HCT116 (cell line): ENCODE results near the gene C10orf95. TPM values are rescaled to one million over a fixed set of nuclear protein-coding genes. Genes with fewer than 3 reads are reported as not detected.
A peak's percentile ranks its signal among the peaks of the same experiment; 100 is the strongest.

Experiments
- ATAC-seq: fragments of 200-7000 bp; cut with Tn5 transposase; 2 replicates; pipeline ENCODE4 v1.9.1; 2020; ENCODE audit warnings: mild to moderate bottlenecking, moderate library complexity
- BruUV-seq: library from RNA; stranded (reverse); fragments of 400-500 nt; replicated peaks from 2 replicates; lab custom pipeline; 2021; lab: Mats Ljungman, UMichigan
- CTCF ChIA-PET: fragments of 300-600 bp; sonication (Branson Sonifier 250); formaldehyde crosslinking; loops from one replicate; lab custom pipeline; 2021; ENCODE audit warnings: antibody characterized with exemption; lab: Charles Lee
- POLR2A ChIA-PET: fragments of 300-600, 350-600 bp; sonication (Branson Sonifier 250); formaldehyde crosslinking; loops from one replicate; lab custom pipeline; 2021; ENCODE audit warnings: antibody characterized with exemption; lab: Charles Lee
- RAD21 ChIA-PET, 2 experiments: fragments of 300-600 bp; sonication (Branson Sonifier 250); formaldehyde crosslinking; loops; one replicate each; lab custom pipeline; 2023; ENCODE audit warnings: low total read pairs in 2 of 2; ENCODE audit not compliant: uncharacterized antibody in 2 of 2, unreplicated experiment in 2 of 2, low non-redundant PET in 1 of 2; lab: Charles Lee
- DNase-seq: peaks from one replicate; pipeline ENCODE4 v3.0.0-alpha.2; 2010; ENCODE audit warnings: low read depth, low spot score
- H2AFZ ChIP-seq: fragments of 200-600 bp; shearing (Covaris generic), sonication (generic); 2 replicates; pipeline ENCODE4 v1.6.1; 2017; ENCODE audit warnings: low read depth, mixed run types, mixed read lengths, antibody characterized with exemption, low read length; ENCODE audit not compliant: poor library complexity, severe bottlenecking
- H3K27ac ChIP-seq: 2 replicates; pipeline ENCODE4 v1.5.1; 2012; ENCODE audit warnings: low read depth, low read length
- H3K27me3 ChIP-seq: fragments of 200-600 bp; sonication (generic); 2 replicates; pipeline ENCODE4 v1.6.1; 2016; ENCODE audit warnings: mixed run types, low read length, mixed read lengths; ENCODE audit not compliant: insufficient read depth
- H3K36me3 ChIP-seq, 2 experiments: fragments of 200-500 bp in 1 of 2; fragments of 200-600 bp in 1 of 2; sonication (Bioruptor generic) in 1 of 2; sonication (generic) in 1 of 2; 2 replicates each; pipeline versions ENCODE4 v1.5.1 to v1.6.1; 2014 to 2016; ENCODE audit warnings: low read length in 2 of 2, inconsistent platforms in 1 of 2, mixed read lengths in 1 of 2, mixed run types in 1 of 2; ENCODE audit not compliant: insufficient read depth in 2 of 2, control insufficient read depth in 1 of 2
- H3K4me1 ChIP-seq, 2 experiments: fragments of 200-600 bp in 1 of 2; sonication (generic) in 1 of 2; 2 replicates each; pipeline versions ENCODE4 v1.5.1 to v1.6.1; 2012 to 2017; ENCODE audit warnings: low read length in 2 of 2, inconsistent platforms in 1 of 2, mild to moderate bottlenecking in 1 of 2, mixed read lengths in 1 of 2, mixed run types in 1 of 2, moderate library complexity in 1 of 2; ENCODE audit not compliant: insufficient read depth in 2 of 2, control insufficient read depth in 1 of 2
- H3K4me2 ChIP-seq: fragments of 200-600 bp; sonication (generic); 2 replicates; pipeline ENCODE4 v1.6.1; 2017; ENCODE audit warnings: mixed run types, low read length, mixed read lengths
- H3K4me3 ChIP-seq, 2 experiments: fragments of 200-600 bp in 1 of 2; sonication (generic) in 1 of 2; replicated peaks in 1 of 2; 2 replicates each; pipeline ENCODE4 v1.5.1; 2011 to 2016; ENCODE audit warnings: low read length in 2 of 2, control low read depth in 1 of 2, low read depth in 1 of 2, mild to moderate bottlenecking in 1 of 2, mixed read lengths in 1 of 2, mixed run types in 1 of 2
- H3K79me2 ChIP-seq: fragments of 200-600 bp; sonication (generic); 2 replicates; pipeline ENCODE4 v1.6.1; 2017; ENCODE audit warnings: mild to moderate bottlenecking, mixed run types, low read length, moderate library complexity, mixed read lengths; ENCODE audit not compliant: insufficient read depth
- H3K9ac ChIP-seq: fragments of 200-600 bp; sonication (generic); 2 replicates; pipeline ENCODE4 v1.6.1; 2016; ENCODE audit warnings: low read length, mixed read lengths
- H3K9me2 ChIP-seq: fragments of 200-600 bp; sonication (generic), shearing (Covaris generic); 2 replicates; pipeline ENCODE4 v1.6.1; 2017; ENCODE audit warnings: mixed run types, mild to moderate bottlenecking, moderate library complexity; ENCODE audit not compliant: insufficient read depth
- H3K9me3 ChIP-seq, 2 experiments: fragments of 200-500 bp in 1 of 2; fragments of 200-600 bp in 1 of 2; sonication (Bioruptor generic) in 1 of 2; sonication (generic) in 1 of 2; 2 replicates each; pipeline ENCODE4 v1.6.1; 2014 to 2017; ENCODE audit warnings: low read length in 2 of 2, mixed read lengths in 2 of 2, inconsistent platforms in 1 of 2, low read depth in 1 of 2, mild to moderate bottlenecking in 1 of 2, mixed run types in 1 of 2, moderate library complexity in 1 of 2; ENCODE audit not compliant: control insufficient read depth in 1 of 2, insufficient read depth in 1 of 2
- H4K20me1 ChIP-seq: fragments of 200-600 bp; sonication (generic), shearing (Covaris generic); 2 replicates; pipeline ENCODE4 v1.6.1; 2017; ENCODE audit warnings: mixed run types, mild to moderate bottlenecking, moderate library complexity; ENCODE audit not compliant: insufficient read depth
- CBX3 ChIP-seq: IDR thresholded peaks from 2 replicates; pipeline ENCODE4 v1.6.1; 2012; ENCODE audit warnings: low read depth
- ELF1 ChIP-seq: IDR thresholded peaks from 2 replicates; pipeline ENCODE4 v1.6.1; 2012; ENCODE audit warnings: low read depth, borderline replicate concordance
- EZH2 ChIP-seq: fragments of 200-600 bp; sonication (generic); IDR thresholded peaks from 2 replicates; pipeline ENCODE4 v1.6.1; 2017; ENCODE audit warnings: antibody characterized with exemption, mixed run types
- FOSL1 ChIP-seq: IDR thresholded peaks from 2 replicates; pipeline ENCODE4 v1.6.1; 2012; ENCODE audit warnings: low read depth
- POLR2A ChIP-seq: IDR thresholded peaks from 2 replicates; pipeline ENCODE4 v1.7.0; 2011; ENCODE audit warnings: borderline replicate concordance; ENCODE audit not compliant: insufficient read depth, insufficient read length; ENCODE audit errors: extremely low read depth
- POLR2AphosphoS5 ChIP-seq: IDR thresholded peaks from 2 replicates; pipeline ENCODE4 v1.6.1; 2011; ENCODE audit warnings: mild to moderate bottlenecking, low read depth, low read length, moderate library complexity
- RAD21 ChIP-seq: IDR thresholded peaks from 2 replicates; pipeline ENCODE4 v1.6.1; 2012; ENCODE audit warnings: low read depth, mild to moderate bottlenecking
- ZBTB33 ChIP-seq: IDR thresholded peaks from 2 replicates; pipeline ENCODE4 v1.6.1; 2011; ENCODE audit warnings: mild to moderate bottlenecking, low read length, moderate library complexity; ENCODE audit not compliant: insufficient replicate concordance; ENCODE audit errors: extremely low read depth
- ZNF274 ChIP-seq: fragments of 200-500 bp; sonication (Bioruptor generic); IDR thresholded peaks from 2 replicates; pipeline ENCODE4 v1.6.1; 2014; ENCODE audit warnings: mild to moderate bottlenecking, low read depth, low read length, inconsistent platforms
- intact Hi-C: fragments of 100-400 bp; cut with micrococcal nuclease; formaldehyde crosslinking; loops from 2 replicates; pipeline ENCODE4 v1.10.0; 2022
- total RNA-seq: library from RNA; stranded (reverse); gene quantifications from one replicate; pipeline ENCODE4 v1.2.1, GENCODE V29; 2021; ENCODE audit not compliant: unreplicated experiment

The C10orf95 gene
- total RNA-seq, 1 experiment from 2014 or later = 2.1 TPM

- peaks cover 31 to 38% of the 10 kb centered on the region in 2 experiments for H3K4me1 ChIP-seq
- no peaks in the 10 kb centered on the region for H3K27me3 ChIP-seq
- peaks cover 37% of the 10 kb centered on the region; the same call in 1 of the 2 replicates for H3K79me2 ChIP-seq
- H3K36me3 ChIP-seq = 0 out of 4 replicates have a peak, but pooled peaks cover 0 to 1% of the 10 kb centered on the region in 2 experiments
- ChIA-PET POLR2A (interaction anchor here (0.9 to 3.4 kb wide), 4 partner anchors 9 to 42 kb away, joined by 3 to 39 read pairs (median 6); partner anchors contain the start of genes ACTR1A, C10orf95 and CUEDC2), RAD21 (no interaction called here), CTCF (interaction anchor here (0.9 to 2.9 kb wide), 7 partner anchors 10 to 291 kb away, joined by 3 to 18 read pairs (median 7); partner anchors contain the start of gene C10orf95)
- no peaks in the 10 kb centered on the region for H3K9me2 ChIP-seq
- DNase-seq (no peak), ATAC-seq (peak; percentile 18)
- no TSS peak for BruUV-seq
- no peaks in the 10 kb centered on the region for H3K9me3 ChIP-seq
- H3K9ac ChIP-seq = peak overlapping the region; percentile 84
- peak overlapping the region; percentile 18 to 72; a peak in 3 of 4 replicates for H3K4me3 ChIP-seq
- no peaks in the 10 kb centered on the region for H4K20me1 ChIP-seq
- intact Hi-C loops = loop anchor here (5.0 kb wide), 2 partner anchors 39 to 229 kb away; partner anchors contain the start of gene FBXL15
- H3K4me2 ChIP-seq = peak overlapping the region; percentile 93
- H2AFZ ChIP-seq = peak overlapping the region; percentile 67
- H3K27ac ChIP-seq = no peak overlapping the region; the same call in 1 of the 2 replicates
- TF ChIP-seq POLR2AphosphoS5 (no peak), FOSL1 (no peak), RAD21 (no peak), EZH2 (no peak), ZBTB33 (no peak), CBX3 (no peak), POLR2A (no peak), ZNF274 (no peak), ELF1 (no peak)
- TF ChIP-seq, all 23 proteins: peak for 0
Observed at GRCh38 chr10:102460836-102461186, 9.5 kb upstream of the C10orf95 start.
